Measurements from ENCODE around the gene ADCY9.
"Not testable (repeated sequence)": the region's sequence is repeated elsewhere in the genome, so short reads cannot be mapped to it uniquely, and the experiment has no call there.

DNA sequence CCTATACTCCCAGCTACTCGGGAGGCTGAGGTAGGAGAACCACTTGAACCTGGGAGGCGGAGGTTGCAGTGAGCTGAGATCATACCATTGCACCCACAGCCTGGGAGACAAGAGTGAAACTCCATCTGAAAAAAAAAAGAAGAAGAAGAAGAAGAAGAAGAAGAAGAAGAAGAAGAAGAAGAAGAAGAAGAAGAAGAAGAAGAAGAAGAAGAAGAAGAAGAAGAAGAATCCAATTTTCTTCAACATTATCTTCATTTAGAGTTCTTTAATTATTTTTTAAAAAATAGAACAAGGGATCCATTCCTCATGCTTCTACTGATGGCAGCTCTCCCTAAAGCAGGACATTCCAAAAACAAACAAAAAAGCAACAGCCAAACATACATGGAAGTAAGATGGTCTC lies 171.8 kb downstream of the ADCY9 start:
- TF ChIP-seq CTCF (optimal IDR thresholded peaks at IDR 0.05 in 1 of 3, IDR thresholded peaks at IDR 0.05 in 1 of 3, conservative IDR thresholded peaks at IDR 0.05 in 1 of 3; ENCODE audit: extremely low read depth in 1 of 3, insufficient read depth in 2 of 3, low read length in 3 of 3); EZH2 (IDR thresholded peaks at IDR 0.05; ENCODE audit: low read length): not testable (repeated sequence)
